ENCODE data around the gene GALNT9.
"Not testable (repeated sequence)": the region's sequence is repeated elsewhere in the genome, so short reads cannot be mapped to it uniquely, and the experiment has no call there.

Gene GALNT9

GRCh38 chr12:132229193-132229760 is 100.1 kb downstream of the GALNT9 start:
- no peak for DNase-seq

- DNase-seq = no peak
These were observed 100.8 kb downstream of the GALNT9 start for GRCh38 chr12:132228476-132229192.

- no peak for DNase-seq
These were observed 101.5 kb downstream of the GALNT9 start for GRCh38 chr12:132227782-132228475.

GRCh38 chr12:132227118-132227517 is 102.3 kb downstream of the GALNT9 start:
- DNase-seq = no peak

GRCh38 chr12:132226604-132227003 is 102.8 kb downstream of the GALNT9 start:
- DNase-seq = no peak

- no peak for DNase-seq
These were observed 104.2 kb downstream of the GALNT9 start for GRCh38 chr12:132225214-132225613.

- DNase-seq = no peak
These were observed 104.9 kb downstream of the GALNT9 start for GRCh38 chr12:132224484-132224883.

GRCh38 chr12:132222808-132223173 is 106.6 kb downstream of the GALNT9 start:
- no peak for DNase-seq

GRCh38 chr12:132222096-132222807 is 107.1 kb downstream of the GALNT9 start:
- DNase-seq = peak; percentile 47

GRCh38 chr12:132219761-132220160 is 109.6 kb downstream of the GALNT9 start:
- not testable (repeated sequence) for DNase-seq

GRCh38 chr12:132219323-132219722 is 110.1 kb downstream of the GALNT9 start:
- DNase-seq = no peak

GRCh38 chr12:132218915-132219314 is 110.5 kb downstream of the GALNT9 start:
- DNase-seq = no peak

GRCh38 chr12:132218527-132218875 is 110.9 kb downstream of the GALNT9 start:
- DNase-seq = no peak

GRCh38 chr12:132217800-132218526 is 111.4 kb downstream of the GALNT9 start:
- DNase-seq = no peak

GRCh38 chr12:132217371-132217770 is 112.0 kb downstream of the GALNT9 start:
- no peak for DNase-seq

GRCh38 chr12:132216354-132216987 is 112.9 kb downstream of the GALNT9 start:
- DNase-seq = no peak

GRCh38 chr12:132215299-132215989 is 113.9 kb downstream of the GALNT9 start:
- no peak for DNase-seq

- DNase-seq = no peak
These were observed 114.5 kb downstream of the GALNT9 start for GRCh38 chr12:132214891-132215290.

- no peak for DNase-seq
These were observed 115.3 kb downstream of the GALNT9 start for GRCh38 chr12:132214161-132214476.

- no peak for DNase-seq
These were observed 115.8 kb downstream of the GALNT9 start for GRCh38 chr12:132213359-132214160.

- DNase-seq = no peak
These were observed 117.6 kb downstream of the GALNT9 start for GRCh38 chr12:132211816-132212215.

All from NCI-H2171 (cell line).